ENCODE measurements around the gene SGSM1.

The SGSM1 gene

GRCh38 chr22:24807284-24807950 lies 1.4 kb downstream of the SGSM1 start:
- in situ Hi-C loops (cut with MboI; ENCODE audit: low sequenced_read_pairs) = no loop called here

- in situ Hi-C loops (cut with MboI; ENCODE audit: low sequenced_read_pairs) = no loop called here
Measured at GRCh38 chr22:24809331-24809730, 3.3 kb downstream of the SGSM1 start.

GRCh38 chr22:24810043-24810749 lies 4.2 kb downstream of the SGSM1 start:
- in situ Hi-C loops (cut with MboI; ENCODE audit: low sequenced_read_pairs) = no loop called here

- in situ Hi-C loops (cut with MboI; ENCODE audit: low sequenced_read_pairs) = no loop called here
Measured at GRCh38 chr22:24812950-24813775, 7.2 kb downstream of the SGSM1 start.

GRCh38 chr22:24813861-24814770 lies 8.1 kb downstream of the SGSM1 start:
- in situ Hi-C loops (cut with MboI; ENCODE audit: low sequenced_read_pairs) = no loop called here

- in situ Hi-C loops (cut with MboI; ENCODE audit: low sequenced_read_pairs) = no loop called here
Measured at GRCh38 chr22:24816806-24817205, 10.8 kb downstream of the SGSM1 start.

- in situ Hi-C loops (cut with MboI; ENCODE audit: low sequenced_read_pairs) = no loop called here
Measured at GRCh38 chr22:24819487-24819886, 13.5 kb downstream of the SGSM1 start.

- in situ Hi-C loops (cut with MboI; ENCODE audit: low sequenced_read_pairs) = no loop called here
Measured at GRCh38 chr22:24819911-24820461, 14.0 kb downstream of the SGSM1 start.

- in situ Hi-C loops (cut with MboI; ENCODE audit: low sequenced_read_pairs) = no loop called here
Measured at GRCh38 chr22:24822471-24822870, 16.5 kb downstream of the SGSM1 start.

- in situ Hi-C loops (cut with MboI; ENCODE audit: low sequenced_read_pairs) = no loop called here
Measured at GRCh38 chr22:24823787-24824186, 17.8 kb downstream of the SGSM1 start.

GRCh38 chr22:24824250-24824649 lies 18.2 kb downstream of the SGSM1 start:
- in situ Hi-C loops (cut with MboI; ENCODE audit: low sequenced_read_pairs) = no loop called here

GRCh38 chr22:24824915-24825314 lies 18.9 kb downstream of the SGSM1 start:
- in situ Hi-C loops (cut with MboI; ENCODE audit: low sequenced_read_pairs) = no loop called here

GRCh38 chr22:24826710-24827285 lies 20.8 kb downstream of the SGSM1 start:
- in situ Hi-C loops (cut with MboI; ENCODE audit: low sequenced_read_pairs) = no loop called here

- in situ Hi-C loops (cut with MboI; ENCODE audit: low sequenced_read_pairs) = no loop called here
Measured at GRCh38 chr22:24827296-24827695, 21.3 kb downstream of the SGSM1 start.

GRCh38 chr22:24830205-24830979 lies 24.4 kb downstream of the SGSM1 start:
- in situ Hi-C loops (cut with MboI; ENCODE audit: low sequenced_read_pairs) = no loop called here

GRCh38 chr22:24831687-24832086 lies 25.7 kb downstream of the SGSM1 start:
- in situ Hi-C loops (cut with MboI; ENCODE audit: low sequenced_read_pairs) = no loop called here

GRCh38 chr22:24833881-24834495 lies 28.0 kb downstream of the SGSM1 start:
- in situ Hi-C loops (cut with MboI; ENCODE audit: low sequenced_read_pairs) = no loop called here

GRCh38 chr22:24834845-24835570 lies 29.0 kb downstream of the SGSM1 start:
- in situ Hi-C loops (cut with MboI; ENCODE audit: low sequenced_read_pairs) = no loop called here
